HT-29 (cell line): ENCODE data around the gene ZDHHC20. TPM values are rescaled to one million over a fixed set of nuclear protein-coding genes. Genes with fewer than 3 reads are reported as not detected.

ENCODE experiments used
- DNase-seq: peaks from one replicate; pipeline ENCODE4 v3.0.0-alpha.2; 2015; ENCODE audit warnings: low spot score
- total RNA-seq: library from RNA; depleted of rRNA; stranded (reverse); fragments of >200 nt; shearing (Covaris generic); gene quantifications from 2 replicates; pipeline ENCODE4 v1.2.3, GENCODE V29; 2014; rRNA removed

ZDHHC20 gene
- total RNA-seq: 63.2 and 93.0 TPM in 2 replicates

GRCh38 chr13:21458813-21459701 lies at the start of gene ZDHHC20:
Gene ZDHHC20, minus strand, starts transcription at chr13:21459303. Its CDS starts 132 bp downstream, at chr13:21459171.
- peak; percentile 95 for DNase-seq

- DNase-seq: no peak
Observed at GRCh38 chr13:21504379-21504778, 45.3 kb upstream of the ZDHHC20 start.

GRCh38 chr13:21501686-21502085 lies 42.6 kb upstream of the ZDHHC20 start:
- DNase-seq: peak; percentile 18

- DNase-seq: no peak
Observed at GRCh38 chr13:21486322-21486721, 27.2 kb upstream of the ZDHHC20 start.

- no peak for DNase-seq
Observed at GRCh38 chr13:21483748-21484147, 24.6 kb upstream of the ZDHHC20 start.

- DNase-seq: no peak
Observed at GRCh38 chr13:21481359-21481758, 22.3 kb upstream of the ZDHHC20 start.

- peak; percentile 95 for DNase-seq
Observed at GRCh38 chr13:21478881-21479808, 20.0 kb upstream of the ZDHHC20 start.

GRCh38 chr13:21476893-21477472 lies 17.9 kb upstream of the ZDHHC20 start:
- peak; percentile 94 for DNase-seq

GRCh38 chr13:21475115-21475514 lies 16.0 kb upstream of the ZDHHC20 start:
- peak; percentile 27 for DNase-seq

- no peak for DNase-seq
Observed at GRCh38 chr13:21470785-21471184, 11.7 kb upstream of the ZDHHC20 start.

- peak; percentile 31 for DNase-seq
Observed at GRCh38 chr13:21466527-21466926, 7.4 kb upstream of the ZDHHC20 start.

- DNase-seq: peak; percentile 91
Observed at GRCh38 chr13:21465710-21466160, 6.6 kb upstream of the ZDHHC20 start.

GRCh38 chr13:21463424-21463823 lies 4.3 kb upstream of the ZDHHC20 start:
- no peak for DNase-seq

- no peak for DNase-seq
Observed at GRCh38 chr13:21461131-21461530, 2.0 kb upstream of the ZDHHC20 start.

GRCh38 chr13:21458451-21458812 lies 671 bp downstream of the ZDHHC20 start:
- DNase-seq: peak; percentile 87

- no peak for DNase-seq
Observed at GRCh38 chr13:21453387-21454081, 5.6 kb downstream of the ZDHHC20 start.

- DNase-seq: no peak
Observed at GRCh38 chr13:21450936-21451335, 8.2 kb downstream of the ZDHHC20 start.

- DNase-seq: no peak
Observed at GRCh38 chr13:21446656-21447055, 12.4 kb downstream of the ZDHHC20 start.

- no peak for DNase-seq
Observed at GRCh38 chr13:21445759-21446158, 13.3 kb downstream of the ZDHHC20 start.

GRCh38 chr13:21443171-21443570 lies 15.9 kb downstream of the ZDHHC20 start:
- DNase-seq: no peak

GRCh38 chr13:21436582-21436981 lies 22.5 kb downstream of the ZDHHC20 start:
- DNase-seq: no peak
